ENCODE data around the gene CTDNEP1.

Gene CTDNEP1

DNA sequence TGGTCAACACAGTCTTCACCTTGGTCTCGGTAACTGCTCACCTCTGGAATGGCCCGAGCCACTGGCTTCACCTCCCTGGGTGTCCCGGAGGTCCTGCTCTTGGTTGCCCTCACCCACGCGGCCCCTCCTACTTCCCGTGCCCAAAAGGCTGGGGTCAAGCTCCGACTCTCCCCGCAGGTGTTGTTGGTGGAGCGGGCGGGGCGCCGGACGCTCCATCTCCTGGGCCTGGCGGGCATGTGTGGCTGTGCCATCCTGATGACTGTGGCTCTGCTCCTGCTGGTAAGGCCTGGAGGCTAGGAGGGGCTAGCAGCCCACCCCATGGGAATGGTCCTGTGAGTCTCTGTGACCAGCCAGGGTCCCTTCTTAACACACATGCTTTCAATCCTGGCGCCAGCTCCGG lies 33.4 kb upstream of the CTDNEP1 start:
- no peak overlapping the region for H3K27ac ChIP-seq (ENCODE audit: low read depth, low read length)
- no peak for TF ChIP-seq EZH2phosphoT487 (conservative IDR thresholded peaks at IDR 0.05; ENCODE audit: low read length)
- TF ChIP-seq, protein P1, sequence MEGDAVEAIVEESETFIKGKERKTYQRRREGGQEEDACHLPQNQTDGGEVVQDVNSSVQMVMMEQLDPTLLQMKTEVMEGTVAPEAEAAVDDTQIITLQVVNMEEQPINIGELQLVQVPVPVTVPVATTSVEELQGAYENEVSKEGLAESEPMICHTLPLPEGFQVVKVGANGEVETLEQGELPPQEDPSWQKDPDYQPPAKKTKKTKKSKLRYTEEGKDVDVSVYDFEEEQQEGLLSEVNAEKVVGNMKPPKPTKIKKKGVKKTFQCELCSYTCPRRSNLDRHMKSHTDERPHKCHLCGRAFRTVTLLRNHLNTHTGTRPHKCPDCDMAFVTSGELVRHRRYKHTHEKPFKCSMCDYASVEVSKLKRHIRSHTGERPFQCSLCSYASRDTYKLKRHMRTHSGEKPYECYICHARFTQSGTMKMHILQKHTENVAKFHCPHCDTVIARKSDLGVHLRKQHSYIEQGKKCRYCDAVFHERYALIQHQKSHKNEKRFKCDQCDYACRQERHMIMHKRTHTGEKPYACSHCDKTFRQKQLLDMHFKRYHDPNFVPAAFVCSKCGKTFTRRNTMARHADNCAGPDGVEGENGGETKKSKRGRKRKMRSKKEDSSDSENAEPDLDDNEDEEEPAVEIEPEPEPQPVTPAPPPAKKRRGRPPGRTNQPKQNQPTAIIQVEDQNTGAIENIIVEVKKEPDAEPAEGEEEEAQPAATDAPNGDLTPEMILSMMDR (IDR thresholded peaks at IDR 0.05; ENCODE audit: insufficient read depth, low read length, poor library complexity, severe bottlenecking), result no peak
- peaks cover 4% of the 10 kb centered on the region; the same call in 1 of the 2 replicates for H3F3A ChIP-seq (ENCODE audit: insufficient read depth)
- no peak overlapping the region for H3K9ac ChIP-seq (ENCODE audit: low read length)
- no peak overlapping the region for H3K4me2 ChIP-seq (ENCODE audit: low read depth, low read length, poor library complexity, severe bottlenecking)
- no peaks in the 10 kb centered on the region for H3K9me3 ChIP-seq (ENCODE audit: insufficient read depth, low read length)
- H3K9me2 ChIP-seq (replicated peaks; ENCODE audit: insufficient read depth, low read length), result no peaks in the 10 kb centered on the region
- no peak overlapping the region for H2AFZ ChIP-seq (ENCODE audit: low read depth, low read length, severe bottlenecking)
- no peaks in the 10 kb centered on the region for H3K79me2 ChIP-seq (ENCODE audit: insufficient read depth, low read length)
- no peaks in the 10 kb centered on the region for H3K36me3 ChIP-seq (ENCODE audit: low read length)
- no peak overlapping the region for H3K4me3 ChIP-seq (ENCODE audit: insufficient read depth, low read length, poor library complexity, severe bottlenecking)
- no peaks in the 10 kb centered on the region for H3K27me3 ChIP-seq (ENCODE audit: low read length)
- no peaks in the 10 kb centered on the region for H4K20me1 ChIP-seq (ENCODE audit: low read depth, low read length)

GRCh38 chr17:7283471-7284216 lies 32.1 kb upstream of the CTDNEP1 start:
- Histone ChIP-seq H3K9me3 (ENCODE audit: insufficient read depth, low read length) (no peaks in the 10 kb centered on the region), H3K9me2 (replicated peaks; ENCODE audit: insufficient read depth, low read length) (no peaks in the 10 kb centered on the region), H3K4me3 (ENCODE audit: insufficient read depth, low read length, poor library complexity, severe bottlenecking) (no peak overlapping the region), H3K27me3 (ENCODE audit: low read length) (no peaks in the 10 kb centered on the region), H3K9ac (ENCODE audit: low read length) (no peak overlapping the region), H3K27ac (ENCODE audit: low read depth, low read length) (no peak overlapping the region), H3F3A (ENCODE audit: insufficient read depth) (peaks cover 4% of the 10 kb centered on the region; the same call in 1 of the 2 replicates), H3K4me2 (ENCODE audit: low read depth, low read length, poor library complexity, severe bottlenecking) (no peak overlapping the region), H2AFZ (ENCODE audit: low read depth, low read length, severe bottlenecking) (no peak overlapping the region), H4K20me1 (ENCODE audit: low read depth, low read length) (no peaks in the 10 kb centered on the region), H3K36me3 (ENCODE audit: low read length) (no peaks in the 10 kb centered on the region), H3K79me2 (ENCODE audit: insufficient read depth, low read length) (no peaks in the 10 kb centered on the region)
- no peak for TF ChIP-seq EZH2phosphoT487 (conservative IDR thresholded peaks at IDR 0.05; ENCODE audit: low read length)
- TF ChIP-seq, protein P1 (IDR thresholded peaks at IDR 0.05; ENCODE audit: insufficient read depth, low read length, poor library complexity, severe bottlenecking), result no peak

- H3F3A ChIP-seq (ENCODE audit: insufficient read depth), result peaks cover 4% of the 10 kb centered on the region; the same call in 1 of the 2 replicates
- no peak overlapping the region for H3K4me2 ChIP-seq (ENCODE audit: low read depth, low read length, poor library complexity, severe bottlenecking)
- H3K9me3 ChIP-seq (ENCODE audit: insufficient read depth, low read length), result no peaks in the 10 kb centered on the region
- H4K20me1 ChIP-seq (ENCODE audit: low read depth, low read length), result no peaks in the 10 kb centered on the region
- no peak overlapping the region for H2AFZ ChIP-seq (ENCODE audit: low read depth, low read length, severe bottlenecking)
- H3K79me2 ChIP-seq (ENCODE audit: insufficient read depth, low read length), result no peaks in the 10 kb centered on the region
- no peak for TF ChIP-seq EZH2phosphoT487 (conservative IDR thresholded peaks at IDR 0.05; ENCODE audit: low read length)
- TF ChIP-seq, protein P1 (IDR thresholded peaks at IDR 0.05; ENCODE audit: insufficient read depth, low read length, poor library complexity, severe bottlenecking), result no peak
- no peaks in the 10 kb centered on the region for H3K36me3 ChIP-seq (ENCODE audit: low read length)
- H3K27me3 ChIP-seq (ENCODE audit: low read length), result no peaks in the 10 kb centered on the region
- H3K9me2 ChIP-seq (replicated peaks; ENCODE audit: insufficient read depth, low read length), result no peaks in the 10 kb centered on the region
- H3K4me3 ChIP-seq (ENCODE audit: insufficient read depth, low read length, poor library complexity, severe bottlenecking), result no peak overlapping the region
- H3K27ac ChIP-seq (ENCODE audit: low read depth, low read length), result no peak overlapping the region
- no peak overlapping the region for H3K9ac ChIP-seq (ENCODE audit: low read length)
These were observed 31.3 kb upstream of the CTDNEP1 start for GRCh38 chr17:7282752-7283321.
